SK-N-SH (cell line): Measurements from ENCODE around the gene NUP133.
"Not testable (repeated sequence)": the region's sequence is repeated elsewhere in the genome, so short reads cannot be mapped to it uniquely, and the experiment has no call there.

Experiments
- POLR2AphosphoS5 ChIP-seq: IDR thresholded peaks from 2 replicates; pipeline ENCODE4 v1.6.1; 2012; ENCODE audit warnings: low read depth, low read length
- RAD21 ChIP-seq: IDR thresholded peaks from 2 replicates; pipeline ENCODE4 v1.6.1; 2012; ENCODE audit warnings: mild to moderate bottlenecking, low read length
- TEAD4 ChIP-seq: IDR thresholded peaks from 2 replicates; pipeline ENCODE4 v1.4.0; 2012; ENCODE audit warnings: mild to moderate bottlenecking, borderline replicate concordance; ENCODE audit not compliant: insufficient read depth
- TF ChIP-seq, protein P1 (sequence below): IDR thresholded peaks from 2 replicates; pipeline ENCODE4; 2012
- TF ChIP-seq, protein P2 (sequence below): fragments of 200-600 bp; sonication (generic); IDR thresholded peaks from 2 replicates; pipeline ENCODE4 v1.6.1; 2017; ENCODE audit warnings: antibody characterized with exemption, mild to moderate bottlenecking, moderate library complexity
- TF ChIP-seq, protein P3 (sequence below): IDR thresholded peaks from 2 replicates; pipeline ENCODE4 v1.6.1; 2012; ENCODE audit warnings: mild to moderate bottlenecking, low read depth, low read length, moderate library complexity

DNA sequence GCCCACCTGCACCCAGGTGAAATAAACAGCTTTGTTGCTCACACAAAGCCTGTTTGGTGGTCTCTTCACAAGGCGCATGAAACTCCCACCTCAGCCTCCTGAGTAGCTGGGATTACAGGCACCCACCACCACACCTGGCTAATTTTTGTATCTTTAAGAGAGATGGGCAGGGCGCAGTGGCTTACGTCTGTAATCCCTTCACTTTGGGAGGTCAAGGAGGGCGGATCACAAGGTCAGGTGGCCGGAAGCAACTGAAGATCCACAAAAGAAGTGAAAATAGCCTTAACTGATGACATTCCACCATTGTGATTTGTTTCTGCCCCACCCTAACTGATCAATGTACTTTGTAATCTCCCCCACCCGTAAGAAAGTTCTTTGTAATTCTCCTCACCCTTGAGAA is 89.6 kb downstream of the NUP133 start:
- TF ChIP-seq, protein P1, sequence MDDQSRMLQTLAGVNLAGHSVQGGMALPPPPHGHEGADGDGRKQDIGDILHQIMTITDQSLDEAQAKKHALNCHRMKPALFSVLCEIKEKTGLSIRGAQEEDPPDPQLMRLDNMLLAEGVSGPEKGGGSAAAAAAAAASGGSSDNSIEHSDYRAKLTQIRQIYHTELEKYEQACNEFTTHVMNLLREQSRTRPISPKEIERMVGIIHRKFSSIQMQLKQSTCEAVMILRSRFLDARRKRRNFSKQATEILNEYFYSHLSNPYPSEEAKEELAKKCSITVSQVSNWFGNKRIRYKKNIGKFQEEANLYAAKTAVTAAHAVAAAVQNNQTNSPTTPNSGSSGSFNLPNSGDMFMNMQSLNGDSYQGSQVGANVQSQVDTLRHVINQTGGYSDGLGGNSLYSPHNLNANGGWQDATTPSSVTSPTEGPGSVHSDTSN = not testable (repeated sequence)
- TF ChIP-seq, protein P2, sequence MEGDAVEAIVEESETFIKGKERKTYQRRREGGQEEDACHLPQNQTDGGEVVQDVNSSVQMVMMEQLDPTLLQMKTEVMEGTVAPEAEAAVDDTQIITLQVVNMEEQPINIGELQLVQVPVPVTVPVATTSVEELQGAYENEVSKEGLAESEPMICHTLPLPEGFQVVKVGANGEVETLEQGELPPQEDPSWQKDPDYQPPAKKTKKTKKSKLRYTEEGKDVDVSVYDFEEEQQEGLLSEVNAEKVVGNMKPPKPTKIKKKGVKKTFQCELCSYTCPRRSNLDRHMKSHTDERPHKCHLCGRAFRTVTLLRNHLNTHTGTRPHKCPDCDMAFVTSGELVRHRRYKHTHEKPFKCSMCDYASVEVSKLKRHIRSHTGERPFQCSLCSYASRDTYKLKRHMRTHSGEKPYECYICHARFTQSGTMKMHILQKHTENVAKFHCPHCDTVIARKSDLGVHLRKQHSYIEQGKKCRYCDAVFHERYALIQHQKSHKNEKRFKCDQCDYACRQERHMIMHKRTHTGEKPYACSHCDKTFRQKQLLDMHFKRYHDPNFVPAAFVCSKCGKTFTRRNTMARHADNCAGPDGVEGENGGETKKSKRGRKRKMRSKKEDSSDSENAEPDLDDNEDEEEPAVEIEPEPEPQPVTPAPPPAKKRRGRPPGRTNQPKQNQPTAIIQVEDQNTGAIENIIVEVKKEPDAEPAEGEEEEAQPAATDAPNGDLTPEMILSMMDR = not testable (repeated sequence)
- not testable (repeated sequence) for TF ChIP-seq RAD21, POLR2AphosphoS5, TEAD4
- TF ChIP-seq, protein P3, sequence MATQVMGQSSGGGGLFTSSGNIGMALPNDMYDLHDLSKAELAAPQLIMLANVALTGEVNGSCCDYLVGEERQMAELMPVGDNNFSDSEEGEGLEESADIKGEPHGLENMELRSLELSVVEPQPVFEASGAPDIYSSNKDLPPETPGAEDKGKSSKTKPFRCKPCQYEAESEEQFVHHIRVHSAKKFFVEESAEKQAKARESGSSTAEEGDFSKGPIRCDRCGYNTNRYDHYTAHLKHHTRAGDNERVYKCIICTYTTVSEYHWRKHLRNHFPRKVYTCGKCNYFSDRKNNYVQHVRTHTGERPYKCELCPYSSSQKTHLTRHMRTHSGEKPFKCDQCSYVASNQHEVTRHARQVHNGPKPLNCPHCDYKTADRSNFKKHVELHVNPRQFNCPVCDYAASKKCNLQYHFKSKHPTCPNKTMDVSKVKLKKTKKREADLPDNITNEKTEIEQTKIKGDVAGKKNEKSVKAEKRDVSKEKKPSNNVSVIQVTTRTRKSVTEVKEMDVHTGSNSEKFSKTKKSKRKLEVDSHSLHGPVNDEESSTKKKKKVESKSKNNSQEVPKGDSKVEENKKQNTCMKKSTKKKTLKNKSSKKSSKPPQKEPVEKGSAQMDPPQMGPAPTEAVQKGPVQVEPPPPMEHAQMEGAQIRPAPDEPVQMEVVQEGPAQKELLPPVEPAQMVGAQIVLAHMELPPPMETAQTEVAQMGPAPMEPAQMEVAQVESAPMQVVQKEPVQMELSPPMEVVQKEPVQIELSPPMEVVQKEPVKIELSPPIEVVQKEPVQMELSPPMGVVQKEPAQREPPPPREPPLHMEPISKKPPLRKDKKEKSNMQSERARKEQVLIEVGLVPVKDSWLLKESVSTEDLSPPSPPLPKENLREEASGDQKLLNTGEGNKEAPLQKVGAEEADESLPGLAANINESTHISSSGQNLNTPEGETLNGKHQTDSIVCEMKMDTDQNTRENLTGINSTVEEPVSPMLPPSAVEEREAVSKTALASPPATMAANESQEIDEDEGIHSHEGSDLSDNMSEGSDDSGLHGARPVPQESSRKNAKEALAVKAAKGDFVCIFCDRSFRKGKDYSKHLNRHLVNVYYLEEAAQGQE = not testable (repeated sequence)
